ENCODE measurements around the gene THY1.

Gene THY1

DNA sequence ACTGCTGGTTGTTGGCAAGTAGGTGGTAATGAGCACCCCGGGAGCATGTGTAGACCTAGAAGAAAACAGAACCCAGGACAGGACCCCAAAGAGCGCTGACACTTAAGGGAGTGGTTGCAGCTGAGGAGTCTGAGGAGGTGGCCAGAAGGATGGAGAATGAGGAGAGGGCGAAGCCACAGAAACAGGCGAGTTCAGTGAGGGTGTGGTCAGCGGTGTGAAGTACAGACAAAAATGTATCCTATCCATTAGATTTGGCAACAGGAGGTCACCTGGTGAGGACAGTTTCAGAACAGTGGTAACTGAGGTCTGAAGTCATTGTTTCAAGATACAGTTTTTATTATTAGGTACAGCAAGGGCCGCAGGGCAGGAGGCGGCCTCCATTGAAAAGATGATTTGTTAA, 8.6 kb upstream of the THY1 start:
- DNase-seq (ENCODE audit: extremely low spot score), result no peak
- ChIA-PET POLR2A (no interaction called here), CTCF (no interaction called here)
- TF ChIP-seq CTBP1 (IDR thresholded peaks at IDR 0.05; ENCODE audit: borderline replicate concordance) (no peak), NFRKB (IDR thresholded peaks at IDR 0.05) (no peak)

DNA sequence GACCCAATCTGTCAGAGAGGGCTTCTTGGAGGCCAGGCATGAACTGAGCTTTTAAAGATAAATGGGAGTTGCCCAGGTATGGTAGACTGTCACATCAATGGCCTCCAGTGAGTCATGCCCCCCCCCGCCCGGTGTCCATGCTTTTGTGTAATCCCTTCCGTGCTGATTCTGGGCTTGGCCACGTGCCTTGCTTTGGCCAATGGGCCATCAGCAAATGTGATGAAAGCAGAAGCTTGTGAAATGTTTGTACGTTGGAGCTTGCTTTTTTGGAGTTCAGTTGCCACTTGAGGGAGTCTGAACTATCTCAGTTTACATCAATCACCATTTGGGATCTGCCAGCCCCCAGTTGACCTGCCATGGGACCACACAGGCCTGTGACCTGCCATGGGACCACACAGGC, 4.3 kb upstream of the THY1 start:
- ChIA-PET POLR2A (no interaction called here), CTCF (no interaction called here)
- TF ChIP-seq ELF4 (IDR thresholded peaks at IDR 0.05), result no peak
- no peak for TF ChIP-seq L3MBTL2 (conservative IDR thresholded peaks at IDR 0.05)
- no peak for TF ChIP-seq LEF1 (IDR thresholded peaks at IDR 0.05; ENCODE audit: borderline replicate concordance)
- no peak for TF ChIP-seq TARDBP (IDR thresholded peaks at IDR 0.05)
- TF ChIP-seq HDGF (IDR thresholded peaks at IDR 0.05; ENCODE audit: borderline replicate concordance), result no peak
- TF ChIP-seq ZNF384 (IDR thresholded peaks at IDR 0.05), result no peak
- no peak for TF ChIP-seq SP1 (IDR thresholded peaks at IDR 0.05)
- TF ChIP-seq ARNT (IDR thresholded peaks at IDR 0.05), result no peak
- no peak for TF ChIP-seq BHLHE40 (IDR thresholded peaks at IDR 0.05; ENCODE audit: borderline replicate concordance)
- TF ChIP-seq FOXM1 (IDR thresholded peaks at IDR 0.05; ENCODE audit: borderline replicate concordance), result no peak
- no peak for TF ChIP-seq CTBP1 (IDR thresholded peaks at IDR 0.05; ENCODE audit: borderline replicate concordance)
- no peak for TF ChIP-seq FOXK2 (IDR thresholded peaks at IDR 0.05)
- DNase-seq (ENCODE audit: extremely low spot score), result no peak

GRCh38 chr11:119426142-119426541, 3.2 kb upstream of the THY1 start:
- ChIA-PET CTCF (interaction anchor here (0.6 kb wide), 1 partner anchor 170 kb away, joined by 3 read pairs; no protein-coding TSS in a partner anchor), POLR2A (no interaction called here)
- no peak for DNase-seq (ENCODE audit: extremely low spot score)
- TF ChIP-seq CTBP1 (IDR thresholded peaks at IDR 0.05; ENCODE audit: borderline replicate concordance) (no peak), FOXA1 (IDR thresholded peaks at IDR 0.05) (no peak), HDGF (IDR thresholded peaks at IDR 0.05; ENCODE audit: borderline replicate concordance) (no peak), BHLHE40 (IDR thresholded peaks at IDR 0.05; ENCODE audit: borderline replicate concordance) (no peak), SUZ12 (IDR thresholded peaks at IDR 0.05) (no peak), L3MBTL2 (conservative IDR thresholded peaks at IDR 0.05) (no peak), ELF4 (IDR thresholded peaks at IDR 0.05) (no peak), FOXM1 (IDR thresholded peaks at IDR 0.05; ENCODE audit: borderline replicate concordance) (no peak), NFRKB (IDR thresholded peaks at IDR 0.05) (no peak), ZNF384 (IDR thresholded peaks at IDR 0.05) (no peak), FOXK2 (IDR thresholded peaks at IDR 0.05) (no peak), ARNT (IDR thresholded peaks at IDR 0.05) (no peak), LEF1 (IDR thresholded peaks at IDR 0.05; ENCODE audit: borderline replicate concordance) (no peak), TARDBP (IDR thresholded peaks at IDR 0.05) (no peak)
- TF ChIP-seq, protein P1, sequence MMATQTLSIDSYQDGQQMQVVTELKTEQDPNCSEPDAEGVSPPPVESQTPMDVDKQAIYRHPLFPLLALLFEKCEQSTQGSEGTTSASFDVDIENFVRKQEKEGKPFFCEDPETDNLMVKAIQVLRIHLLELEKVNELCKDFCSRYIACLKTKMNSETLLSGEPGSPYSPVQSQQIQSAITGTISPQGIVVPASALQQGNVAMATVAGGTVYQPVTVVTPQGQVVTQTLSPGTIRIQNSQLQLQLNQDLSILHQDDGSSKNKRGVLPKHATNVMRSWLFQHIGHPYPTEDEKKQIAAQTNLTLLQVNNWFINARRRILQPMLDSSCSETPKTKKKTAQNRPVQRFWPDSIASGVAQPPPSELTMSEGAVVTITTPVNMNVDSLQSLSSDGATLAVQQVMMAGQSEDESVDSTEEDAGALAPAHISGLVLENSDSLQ (IDR thresholded peaks at IDR 0.05), result no peak

DNA sequence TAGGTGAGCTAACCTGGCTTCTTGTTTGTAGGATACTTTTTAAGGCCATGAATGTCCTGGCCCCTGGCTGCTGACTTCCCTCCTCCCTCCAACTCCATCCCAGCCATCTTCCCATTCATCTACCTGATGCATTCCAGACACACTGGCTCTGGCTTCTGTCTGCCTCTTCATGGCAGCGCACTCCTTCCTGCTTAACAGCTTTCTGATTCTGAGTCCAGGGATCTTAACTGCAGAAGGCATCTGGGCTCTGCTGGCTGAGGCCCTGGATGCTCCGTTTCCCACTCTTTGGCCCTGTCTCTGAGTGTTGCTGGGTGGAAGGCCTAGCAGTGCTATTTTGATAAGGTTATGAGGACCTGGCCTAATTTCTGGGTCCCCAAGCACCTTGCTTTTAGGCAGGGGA, 1.8 kb upstream of the THY1 start:
- POLR2A ChIA-PET, result no interaction called here
- no peak for DNase-seq (ENCODE audit: extremely low spot score)
- TF ChIP-seq TARDBP (IDR thresholded peaks at IDR 0.05) (no peak), BHLHE40 (IDR thresholded peaks at IDR 0.05; ENCODE audit: borderline replicate concordance) (no peak), ZNF384 (IDR thresholded peaks at IDR 0.05) (no peak), SUZ12 (IDR thresholded peaks at IDR 0.05) (no peak), FOXA1 (IDR thresholded peaks at IDR 0.05) (no peak)
- CTCF ChIA-PET, result interaction anchor here (1.0 kb wide), 1 partner anchor 44 kb away, joined by 3 read pairs; the partner anchor contains the start of gene USP2

DNA sequence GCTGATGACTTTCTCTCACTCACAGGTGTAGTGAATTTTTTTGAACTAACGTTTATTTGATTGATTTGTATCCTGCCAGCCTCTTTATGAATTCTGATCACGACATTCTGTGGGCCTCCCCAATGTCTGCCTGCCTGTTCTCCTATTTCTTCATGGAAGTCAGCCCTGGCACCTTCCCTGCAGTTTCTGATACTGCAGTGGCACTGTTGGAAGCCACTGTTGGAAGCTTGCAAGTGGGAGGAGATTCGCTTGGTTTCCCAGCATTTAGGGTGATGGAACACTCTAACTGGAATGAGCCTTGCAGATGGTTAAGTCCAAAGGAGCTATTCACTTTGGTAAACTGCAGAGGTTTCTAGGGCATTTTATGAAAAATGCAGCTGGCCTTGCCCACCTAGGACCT, 1.3 kb upstream of the THY1 start:
- ChIA-PET CTCF (interaction anchor here (1.0 kb wide), 1 partner anchor 43 kb away, joined by 3 read pairs; the partner anchor contains the start of gene USP2), POLR2A (no interaction called here)
- DNase-seq (ENCODE audit: extremely low spot score), result no peak
- no peak for TF ChIP-seq BHLHE40 (IDR thresholded peaks at IDR 0.05; ENCODE audit: borderline replicate concordance)
- no peak for TF ChIP-seq CTBP1 (IDR thresholded peaks at IDR 0.05; ENCODE audit: borderline replicate concordance)
- TF ChIP-seq SUZ12 (IDR thresholded peaks at IDR 0.05), result no peak
- TF ChIP-seq FOXA1 (IDR thresholded peaks at IDR 0.05), result no peak
- no peak for TF ChIP-seq ARNT (IDR thresholded peaks at IDR 0.05)
- TF ChIP-seq ZNF384 (IDR thresholded peaks at IDR 0.05), result no peak
- no peak for TF ChIP-seq LEF1 (IDR thresholded peaks at IDR 0.05; ENCODE audit: borderline replicate concordance)
- no peak for TF ChIP-seq L3MBTL2 (conservative IDR thresholded peaks at IDR 0.05)
- no peak for TF ChIP-seq HDGF (IDR thresholded peaks at IDR 0.05; ENCODE audit: borderline replicate concordance)
- no peak for TF ChIP-seq SP1 (IDR thresholded peaks at IDR 0.05)
- no peak for TF ChIP-seq ELF4 (IDR thresholded peaks at IDR 0.05)
- no peak for TF ChIP-seq NFRKB (IDR thresholded peaks at IDR 0.05)
- TF ChIP-seq FOXM1 (IDR thresholded peaks at IDR 0.05; ENCODE audit: borderline replicate concordance), result no peak
- TF ChIP-seq, protein P1 (IDR thresholded peaks at IDR 0.05), result no peak

- DNase-seq (ENCODE audit: extremely low spot score), result no peak
- TF ChIP-seq FOXM1 (IDR thresholded peaks at IDR 0.05; ENCODE audit: borderline replicate concordance), result no peak
- ChIA-PET POLR2A (no interaction called here), CTCF (no interaction called here)
Observed at GRCh38 chr11:119423509-119424254, 710 bp upstream of the THY1 start.
